CD4-positive, alpha-beta T cell treated with Interleukin-2 at 100 ng/mL for 4 hours (primary cell): ENCODE measurements around the gene VWCE.
"Not testable (repeated sequence)": the region's sequence is repeated elsewhere in the genome, so short reads cannot be mapped to it uniquely, and the experiment has no call there.

Source experiments
- DNase-seq: peaks from one replicate; pipeline ENCODE4 v3.0.0-alpha.2; 2020; ENCODE audit warnings: low spot score

The VWCE gene

GRCh38 chr11:61252332-61252731 is 42.8 kb downstream of the VWCE start:
- DNase-seq = not testable (repeated sequence)

DNA sequence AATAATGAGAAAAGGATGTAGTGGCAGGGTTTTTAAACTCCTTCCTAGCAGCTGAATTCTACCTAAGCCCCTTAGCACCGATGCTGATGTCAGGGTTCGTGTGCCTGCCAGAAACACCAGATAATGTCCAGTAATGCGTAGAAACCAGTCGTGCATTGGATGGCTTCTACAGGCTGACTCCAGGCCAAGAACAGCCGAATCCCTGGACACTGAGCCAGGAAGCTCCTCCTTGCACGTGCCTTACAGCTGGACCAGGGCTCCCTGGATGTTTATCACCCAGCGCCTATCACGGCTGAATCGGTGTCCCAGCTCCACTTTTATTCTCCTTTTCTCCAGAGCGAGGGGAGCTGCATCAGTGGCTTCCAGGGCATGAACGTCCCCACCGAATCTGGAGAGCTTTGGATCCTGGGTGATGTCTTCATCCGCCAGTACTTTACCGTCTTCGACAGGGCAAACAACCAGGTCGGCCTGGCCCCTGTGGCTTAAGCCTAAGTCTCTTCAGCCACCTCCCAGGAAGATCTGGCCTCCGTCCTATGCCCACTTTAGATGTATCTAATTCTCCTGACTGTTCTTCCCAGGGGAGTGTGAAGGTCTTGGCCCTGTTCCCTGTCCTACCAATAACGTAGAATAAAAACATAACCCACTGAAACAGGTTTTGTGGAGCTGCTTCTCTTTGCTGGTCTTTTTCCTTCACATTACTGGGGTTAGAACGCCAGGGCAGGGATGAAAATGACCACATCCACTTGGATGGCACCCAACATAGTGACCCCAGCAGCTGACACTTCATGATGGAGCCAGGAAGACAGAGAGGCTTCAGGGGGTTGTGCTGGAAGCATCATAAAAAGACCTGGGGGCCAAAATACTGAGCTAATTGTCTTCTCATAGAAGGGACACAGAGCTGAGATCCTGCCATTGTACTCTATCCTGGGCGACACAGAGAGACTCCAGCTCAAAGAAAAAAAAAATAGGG is 44.0 kb downstream of the VWCE start:
- DNase-seq = not testable (repeated sequence)

- DNase-seq = not testable (repeated sequence)
Observed at GRCh38 chr11:61249201-61249600, 45.9 kb downstream of the VWCE start.

DNA sequence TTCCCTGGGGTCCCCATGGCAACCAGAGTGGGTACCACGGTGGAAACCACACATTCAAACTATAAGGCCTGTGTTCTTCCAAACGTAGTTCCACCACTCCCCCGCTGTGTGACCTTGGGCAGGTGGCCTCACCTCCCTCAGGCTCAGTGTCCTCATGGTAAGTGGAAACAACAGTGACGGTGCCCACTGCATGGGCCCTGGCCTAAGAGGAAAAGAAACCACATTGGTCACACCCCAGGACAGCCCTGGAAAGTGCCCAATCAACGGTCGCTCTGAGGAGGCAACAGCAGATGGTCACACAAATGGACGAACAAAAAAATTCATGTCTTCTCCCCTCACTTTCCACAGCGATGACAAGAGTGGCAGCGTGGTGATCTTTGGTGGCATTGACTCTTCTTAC is 47.0 kb downstream of the VWCE start:
- not testable (repeated sequence) for DNase-seq

DNA sequence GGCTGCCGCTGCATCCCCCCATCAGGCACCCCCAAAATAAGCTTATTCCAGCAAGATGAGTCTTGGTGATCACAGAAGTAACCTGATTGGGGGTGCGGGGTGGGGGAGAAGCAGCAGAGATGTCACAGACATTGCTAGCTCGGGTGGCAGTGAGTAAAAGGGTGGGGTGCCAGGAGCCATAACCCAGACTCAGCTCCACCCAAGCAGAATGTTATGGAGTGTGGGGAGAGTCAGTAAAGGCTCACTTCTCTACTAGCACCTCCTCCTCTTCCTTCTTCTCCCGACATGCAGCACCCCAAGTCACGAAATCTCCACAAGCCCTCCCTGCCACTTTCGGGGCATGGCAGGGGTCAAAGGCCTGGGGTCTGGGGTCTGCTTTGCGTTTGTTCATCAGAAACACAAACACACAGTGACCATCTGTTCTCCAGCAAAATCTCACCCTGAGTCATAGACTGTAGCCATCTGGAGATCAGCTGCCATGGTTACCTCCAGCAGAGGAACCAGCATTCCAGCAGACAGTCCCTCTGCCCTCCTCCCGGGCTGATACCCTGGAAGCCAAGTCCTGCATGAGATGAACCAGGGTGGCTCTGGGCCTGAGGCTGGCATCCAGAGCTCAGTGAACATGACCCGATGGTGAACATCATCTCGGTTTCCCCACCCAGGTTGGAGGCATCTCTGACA is 49.7 kb downstream of the VWCE start:
- not testable (repeated sequence) for DNase-seq

DNA sequence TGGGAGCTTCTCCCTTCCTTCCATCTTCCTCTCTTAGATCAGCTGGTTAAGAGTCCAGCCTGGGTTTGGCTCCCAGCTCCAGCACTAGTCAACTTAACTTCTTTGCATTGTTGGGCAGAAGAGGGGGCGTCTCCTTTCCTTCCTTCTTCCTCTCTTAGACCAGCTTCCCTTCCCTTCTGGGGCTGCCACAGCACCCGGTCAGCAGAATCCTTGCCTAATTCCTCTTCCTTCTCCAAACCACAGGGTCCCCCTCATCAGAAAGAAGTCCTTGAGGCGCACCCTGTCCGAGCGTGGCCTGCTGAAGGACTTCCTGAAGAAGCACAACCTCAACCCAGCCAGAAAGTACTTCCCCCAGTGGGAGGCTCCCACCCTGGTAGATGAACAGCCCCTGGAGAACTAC is 53.6 kb downstream of the VWCE start:
- DNase-seq = not testable (repeated sequence)

- not testable (repeated sequence) for DNase-seq
Observed at GRCh38 chr11:61240875-61241274, 54.2 kb downstream of the VWCE start, which contains the start of gene PGA5. Gene PGA5, plus strand, starts transcription at chr11:61241175. Its CDS starts 52 bp downstream, at chr11:61241227.

GRCh38 chr11:61240288-61240687 is 54.8 kb downstream of the VWCE start:
- not testable (repeated sequence) for DNase-seq

DNA sequence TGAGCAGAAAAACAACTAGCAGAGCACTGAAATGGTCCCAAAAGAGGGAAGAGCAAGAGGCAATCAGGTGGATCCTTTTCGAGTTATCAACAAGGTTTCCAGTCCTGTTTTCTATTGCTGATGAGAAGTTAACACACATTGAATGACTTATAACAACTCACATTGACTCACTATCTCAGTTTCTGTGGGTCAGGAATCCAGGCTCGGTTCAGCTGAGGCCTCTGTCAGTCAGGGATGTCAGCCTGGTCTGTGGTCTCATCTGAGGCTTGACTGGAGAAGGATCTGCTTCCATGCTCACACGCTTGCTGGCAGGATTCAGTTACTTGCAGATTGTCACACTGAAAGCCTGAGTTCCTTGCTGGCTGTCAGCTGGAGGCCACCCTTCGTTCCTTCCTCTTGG is 58.0 kb downstream of the VWCE start:
- not testable (repeated sequence) for DNase-seq

DNA sequence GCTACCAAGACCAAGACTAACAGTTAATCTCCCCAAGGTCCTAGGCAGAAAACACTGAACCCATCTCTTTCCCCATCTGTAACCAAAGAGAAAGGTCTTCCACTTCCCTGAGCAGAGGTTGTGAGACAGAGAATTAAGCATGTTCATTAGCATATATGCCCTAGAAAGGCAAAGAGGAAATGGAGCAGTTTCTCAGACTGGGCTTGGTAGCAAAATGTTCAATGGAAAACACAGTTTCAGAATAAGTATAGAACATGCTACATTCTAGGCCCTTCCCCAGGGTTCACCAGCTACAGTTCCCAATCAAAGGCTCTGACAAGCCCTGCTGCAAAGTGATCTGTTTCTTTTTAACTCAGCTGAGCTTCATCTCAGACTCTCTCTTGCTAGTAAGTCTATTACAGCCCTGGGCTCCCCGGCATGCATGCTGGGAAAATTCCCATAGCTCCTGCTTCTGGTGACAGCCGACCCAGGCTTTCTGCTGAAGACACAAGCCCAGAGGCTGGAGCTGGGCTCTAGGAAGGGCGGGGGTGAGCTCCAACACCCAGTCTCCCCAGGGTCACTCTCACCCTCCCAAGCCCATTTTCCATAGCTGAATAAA is 62.5 kb downstream of the VWCE start:
- DNase-seq = not testable (repeated sequence)

DNA sequence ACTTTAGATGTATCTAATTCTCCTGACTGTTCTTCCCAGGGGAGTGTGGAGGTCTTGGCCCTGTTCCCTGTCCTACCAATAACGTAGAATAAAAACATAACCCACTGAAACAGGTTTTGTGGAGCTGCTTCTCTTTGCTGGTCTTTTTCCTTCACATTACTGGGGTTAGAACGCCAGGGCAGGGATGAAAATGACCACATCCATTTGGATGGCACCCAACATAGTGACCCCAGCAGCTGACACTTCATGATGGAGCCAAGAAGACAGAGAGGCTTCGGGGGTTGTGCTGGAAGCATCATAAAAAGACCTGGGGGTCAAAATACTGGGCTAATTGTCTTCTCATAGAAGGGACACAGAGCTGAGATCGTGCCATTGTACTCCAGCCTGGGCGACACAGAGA is 63.5 kb downstream of the VWCE start:
- not testable (repeated sequence) for DNase-seq

DNA sequence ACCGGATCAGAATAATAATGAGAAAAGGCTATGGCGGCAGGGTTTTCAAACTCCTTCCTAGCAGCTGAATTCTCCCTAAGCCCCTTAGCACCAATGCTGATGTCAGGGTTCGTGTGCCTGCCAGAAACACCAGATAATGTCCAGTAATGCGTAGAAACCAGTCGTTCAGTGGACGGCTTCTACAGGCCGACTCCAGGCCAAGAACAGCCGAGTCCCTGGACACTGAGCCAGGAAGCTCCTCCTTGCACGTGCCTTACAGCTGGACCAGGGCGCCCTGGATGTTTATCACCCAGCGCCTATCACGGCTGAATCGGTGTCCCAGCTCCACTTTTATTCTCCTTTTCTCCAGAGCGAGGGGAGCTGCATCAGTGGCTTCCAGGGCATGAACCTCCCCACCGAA is 64.1 kb downstream of the VWCE start:
- DNase-seq = not testable (repeated sequence)

GRCh38 chr11:61229458-61229857 is 65.7 kb downstream of the VWCE start:
- DNase-seq = not testable (repeated sequence)

DNA sequence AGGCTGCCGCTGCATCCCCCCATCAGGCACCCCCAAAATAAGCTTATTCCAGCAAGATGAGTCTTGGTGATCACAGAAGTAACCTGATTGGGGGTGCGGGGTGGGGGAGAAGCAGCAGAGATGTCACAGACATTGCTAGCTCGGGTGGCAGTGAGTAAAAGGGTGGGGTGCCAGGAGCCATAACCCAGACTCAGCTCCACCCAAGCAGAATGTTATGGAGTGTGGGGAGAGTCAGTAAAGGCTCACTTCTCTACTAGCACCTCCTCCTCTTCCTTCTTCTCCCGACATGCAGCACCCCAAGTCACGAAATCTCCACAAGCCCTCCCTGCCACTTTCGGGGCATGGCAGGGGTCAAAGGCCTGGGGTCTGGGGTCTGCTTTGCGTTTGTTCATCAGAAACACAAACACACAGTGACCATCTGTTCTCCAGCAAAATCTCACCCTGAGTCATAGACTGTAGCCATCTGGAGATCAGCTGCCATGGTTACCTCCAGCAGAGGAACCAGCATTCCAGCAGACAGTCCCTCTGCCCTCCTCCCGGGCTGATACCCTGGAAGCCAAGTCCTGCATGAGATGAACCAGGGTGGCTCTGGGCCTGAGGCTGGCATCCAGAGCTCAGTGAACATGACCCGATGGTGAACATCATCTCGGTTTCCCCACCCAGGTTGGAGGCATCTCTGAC is 68.5 kb downstream of the VWCE start:
- not testable (repeated sequence) for DNase-seq

DNA sequence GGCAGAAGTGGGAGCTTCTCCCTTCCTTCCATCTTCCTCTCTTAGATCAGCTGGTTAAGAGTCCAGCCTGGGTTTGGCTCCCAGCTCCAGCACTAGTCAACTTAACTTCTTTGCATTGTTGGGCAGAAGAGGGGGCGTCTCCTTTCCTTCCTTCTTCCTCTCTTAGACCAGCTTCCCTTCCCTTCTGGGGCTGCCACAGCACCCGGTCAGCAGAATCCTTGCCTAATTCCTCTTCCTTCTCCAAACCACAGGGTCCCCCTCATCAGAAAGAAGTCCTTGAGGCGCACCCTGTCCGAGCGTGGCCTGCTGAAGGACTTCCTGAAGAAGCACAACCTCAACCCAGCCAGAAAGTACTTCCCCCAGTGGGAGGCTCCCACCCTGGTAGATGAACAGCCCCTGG is 72.4 kb downstream of the VWCE start:
- DNase-seq = not testable (repeated sequence)

- not testable (repeated sequence) for DNase-seq
Observed at GRCh38 chr11:61222047-61222446, 73.1 kb downstream of the VWCE start, which contains the start of gene PGA4. Gene PGA4, plus strand, starts transcription at chr11:61222347. Its CDS starts 54 bp downstream, at chr11:61222401.

- not testable (repeated sequence) for DNase-seq
Observed at GRCh38 chr11:61219016-61219415, 76.1 kb downstream of the VWCE start.

- not testable (repeated sequence) for DNase-seq
Observed at GRCh38 chr11:61218306-61218705, 76.8 kb downstream of the VWCE start.

DNA sequence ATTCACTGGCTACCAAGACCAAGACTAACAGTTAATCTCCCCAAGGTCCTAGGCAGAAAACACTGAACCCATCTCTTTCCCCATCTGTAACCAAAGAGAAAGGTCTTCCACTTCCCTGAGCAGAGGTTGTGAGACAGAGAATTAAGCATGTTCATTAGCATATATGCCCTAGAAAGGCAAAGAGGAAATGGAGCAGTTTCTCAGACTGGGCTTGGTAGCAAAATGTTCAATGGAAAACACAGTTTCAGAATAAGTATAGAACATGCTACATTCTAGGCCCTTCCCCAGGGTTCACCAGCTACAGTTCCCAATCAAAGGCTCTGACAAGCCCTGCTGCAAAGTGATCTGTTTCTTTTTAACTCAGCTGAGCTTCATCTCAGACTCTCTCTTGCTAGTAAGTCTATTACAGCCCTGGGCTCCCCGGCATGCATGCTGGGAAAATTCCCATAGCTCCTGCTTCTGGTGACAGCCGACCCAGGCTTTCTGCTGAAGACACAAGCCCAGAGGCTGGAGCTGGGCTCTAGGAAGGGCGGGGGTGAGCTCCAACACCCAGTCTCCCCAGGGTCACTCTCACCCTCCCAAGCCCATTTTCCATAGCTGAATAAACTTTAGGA is 81.3 kb downstream of the VWCE start:
- not testable (repeated sequence) for DNase-seq

DNA sequence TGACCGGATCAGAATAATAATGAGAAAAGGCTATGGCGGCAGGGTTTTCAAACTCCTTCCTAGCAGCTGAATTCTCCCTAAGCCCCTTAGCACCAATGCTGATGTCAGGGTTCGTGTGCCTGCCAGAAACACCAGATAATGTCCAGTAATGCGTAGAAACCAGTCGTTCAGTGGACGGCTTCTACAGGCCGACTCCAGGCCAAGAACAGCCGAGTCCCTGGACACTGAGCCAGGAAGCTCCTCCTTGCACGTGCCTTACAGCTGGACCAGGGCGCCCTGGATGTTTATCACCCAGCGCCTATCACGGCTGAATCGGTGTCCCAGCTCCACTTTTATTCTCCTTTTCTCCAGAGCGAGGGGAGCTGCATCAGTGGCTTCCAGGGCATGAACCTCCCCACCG is 82.9 kb downstream of the VWCE start:
- DNase-seq = not testable (repeated sequence)

DNA sequence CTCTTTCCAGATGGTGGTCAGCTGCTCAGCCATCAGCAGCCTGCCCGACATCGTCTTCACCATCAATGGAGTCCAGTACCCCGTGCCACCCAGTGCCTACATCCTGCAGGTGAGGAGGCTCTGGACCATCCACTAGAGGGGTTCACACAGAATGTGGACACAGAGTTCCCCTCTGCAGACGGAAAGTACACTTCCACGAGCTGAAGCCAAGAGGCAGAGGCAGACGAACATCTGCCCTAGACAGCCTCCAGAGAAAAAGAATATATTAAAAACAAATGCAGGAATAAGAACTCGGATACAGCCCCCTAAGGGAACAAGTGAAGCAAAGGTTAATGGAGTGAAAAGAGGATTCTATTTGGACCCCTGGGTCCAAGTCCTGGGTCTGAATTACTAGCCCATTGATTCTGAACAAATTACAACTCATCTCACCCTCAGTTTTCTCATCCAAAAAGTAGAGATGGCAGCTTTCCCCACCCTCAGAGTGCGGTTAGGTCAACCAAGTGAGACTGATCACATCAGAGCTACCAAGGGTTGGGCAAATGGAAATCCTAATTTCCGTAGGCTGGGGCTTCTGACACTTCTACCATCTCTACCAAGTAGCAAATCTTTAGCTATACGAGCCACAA is 83.7 kb downstream of the VWCE start:
- DNase-seq = not testable (repeated sequence)
